Mucosa of descending colon (tissue), 3 donors: ENCODE data around the gene OR51F1. TPM values are rescaled to one million over a fixed set of nuclear protein-coding genes. Genes with fewer than 3 reads are reported as not detected.
"Not testable (repeated sequence)": the region's sequence is repeated elsewhere in the genome, so short reads cannot be mapped to it uniquely, and the experiment has no call there.

Source experiments
- ATAC-seq: fragments of 200-7000 bp; cut with Tn5 transposase; one replicate; pipeline ENCODE4 v1.9.1; 2020; ENCODE audit warnings: mild to moderate bottlenecking, moderate library complexity
- DNase-seq, 3 donors: peaks; one replicate each; pipeline ENCODE4 v3.0.0-alpha.2; 2020
- H3K36me3 ChIP-seq: fragments of 200-600 bp; one replicate; pipeline ENCODE4 v1.8.0; 2021; ENCODE audit warnings: low read depth, mild to moderate bottlenecking
- H3K4me1 ChIP-seq: fragments of 200-600 bp; one replicate; pipeline ENCODE4 v1.8.0; 2021; ENCODE audit warnings: low read depth, mild to moderate bottlenecking
- H3K4me3 ChIP-seq: fragments of 200-600 bp; one replicate; pipeline ENCODE4 v1.8.0; 2021; ENCODE audit warnings: mild to moderate bottlenecking
- H3K9me3 ChIP-seq: fragments of 200-600 bp; one replicate; pipeline ENCODE4 v1.8.0; 2021; ENCODE audit warnings: mild to moderate bottlenecking
- CTCF ChIP-seq: fragments of 200-600 bp; IDR thresholded peaks from one replicate; pipeline ENCODE4 v1.8.0; 2022; ENCODE audit warnings: antibody characterized with exemption, mild to moderate bottlenecking
- intact Hi-C, 2 donors: fragments of 100-400 bp; cut with DNase I in 1 of 2; cut with micrococcal nuclease in 1 of 2; formaldehyde crosslinking; loops; one replicate each; pipeline versions ENCODE4 v1.11.0 to v1.11.1; 2022; cut with DNase I, micrococcal nuclease
- long read RNA-seq, 2 donors: library from polyadenylated mRNA; unstranded; transcript quantifications; one replicate each; pipeline ENCODE4 v2.0.0, GENCODE V29; 2019 to 2021
- total RNA-seq, 3 donors: library from RNA; stranded (reverse); fragmentation: NEBNext Ultra II Directional in 2 of 3; extraction: Animal tissue kit (Norgen Biotek cat#: 25700) in 2 of 3; gene quantifications; one replicate each; pipeline versions ENCODE4 v1.2.1 to v1.2.4, GENCODE V29; 2021 to 2023
- donor health status: DM: no; HTN: no; CAD: no; lungs with moderate emphysema.
- donor health status: DM: no; HTN: no; CAD: no.
- donor health status: DM: no; HTN: yes; CAD: no.

The OR51F1 gene
- total RNA-seq, result not detected
- long read RNA-seq, donor 1, result 0 reads
- long read RNA-seq, donor 2, result 0 reads

- no peak within 1 kb of the TSS for H3K4me3 ChIP-seq
- H3K9me3 ChIP-seq, result no peaks in the 10 kb centered on the region
- H3K4me1 ChIP-seq, result no peaks in the 10 kb centered on the region
- no peaks in the 10 kb centered on the region for H3K36me3 ChIP-seq
- no peak for TF ChIP-seq CTCF
- ATAC-seq (no peak), DNase-seq (no peak)
- intact Hi-C loops, result no loop called here
These were observed at the start of gene OR51F1 for GRCh38 chr11:4769838-4770237. TSS of gene OR51F1 (minus strand) at chr11:4769938. CDS start at chr11:4769938, 0 bp downstream.

GRCh38 chr11:4809246-4809645 is 39.5 kb upstream of the OR51F1 start:
- H3K9me3 ChIP-seq, result no peaks in the 10 kb centered on the region
- no peak overlapping the region for H3K4me3 ChIP-seq
- intact Hi-C loops, result no loop called here
- no peak for DNase-seq
- no peaks in the 10 kb centered on the region for H3K4me1 ChIP-seq
- H3K36me3 ChIP-seq, result no peaks in the 10 kb centered on the region
- TF ChIP-seq CTCF, result no peak
- no peak for ATAC-seq

GRCh38 chr11:4808476-4808875 is 38.7 kb upstream of the OR51F1 start:
- no peaks in the 10 kb centered on the region for H3K36me3 ChIP-seq
- ATAC-seq, result no peak
- intact Hi-C loops, result no loop called here
- H3K4me1 ChIP-seq, result no peaks in the 10 kb centered on the region
- no peak for DNase-seq
- no peak overlapping the region for H3K4me3 ChIP-seq
- no peaks in the 10 kb centered on the region for H3K9me3 ChIP-seq
- TF ChIP-seq CTCF, result no peak

GRCh38 chr11:4804280-4804679 is 34.5 kb upstream of the OR51F1 start, which contains the start of gene OR52R1:
TSS of gene OR52R1 (minus strand) at chr11:4804380. CDS start at chr11:4804380, 0 bp downstream.
- intact Hi-C loops, result no loop called here
- H3K4me3 ChIP-seq, result no peak within 1 kb of the TSS
- H3K4me1 ChIP-seq, result no peaks in the 10 kb centered on the region
- H3K9me3 ChIP-seq, result no peaks in the 10 kb centered on the region
- no peaks in the 10 kb centered on the region for H3K36me3 ChIP-seq
- DNase-seq (no peak), ATAC-seq (no peak)
- no peak for TF ChIP-seq CTCF

- H3K9me3 ChIP-seq, H3K4me1 ChIP-seq, H3K36me3 ChIP-seq, intact Hi-C loops, H3K4me3 ChIP-seq, DNase-seq, ATAC-seq: not testable (repeated sequence)
These were observed 31.6 kb upstream of the OR51F1 start for GRCh38 chr11:4801316-4801715.

- intact Hi-C loops, result no loop called here
- H3K4me1 ChIP-seq, result no peaks in the 10 kb centered on the region
- ATAC-seq (no peak), DNase-seq (no peak)
- no peak overlapping the region for H3K4me3 ChIP-seq
- no peaks in the 10 kb centered on the region for H3K36me3 ChIP-seq
- no peak for TF ChIP-seq CTCF
- no peaks in the 10 kb centered on the region for H3K9me3 ChIP-seq
These were observed 28.9 kb upstream of the OR51F1 start for GRCh38 chr11:4798427-4799183.
